Measurements from ENCODE around the gene CLIP2. TPM values are rescaled to one million over a fixed set of nuclear protein-coding genes. Genes with fewer than 3 reads are reported as not detected.

CLIP2 gene
- total RNA-seq, 1 experiment from 2014 or later: 28.9 TPM

DNA sequence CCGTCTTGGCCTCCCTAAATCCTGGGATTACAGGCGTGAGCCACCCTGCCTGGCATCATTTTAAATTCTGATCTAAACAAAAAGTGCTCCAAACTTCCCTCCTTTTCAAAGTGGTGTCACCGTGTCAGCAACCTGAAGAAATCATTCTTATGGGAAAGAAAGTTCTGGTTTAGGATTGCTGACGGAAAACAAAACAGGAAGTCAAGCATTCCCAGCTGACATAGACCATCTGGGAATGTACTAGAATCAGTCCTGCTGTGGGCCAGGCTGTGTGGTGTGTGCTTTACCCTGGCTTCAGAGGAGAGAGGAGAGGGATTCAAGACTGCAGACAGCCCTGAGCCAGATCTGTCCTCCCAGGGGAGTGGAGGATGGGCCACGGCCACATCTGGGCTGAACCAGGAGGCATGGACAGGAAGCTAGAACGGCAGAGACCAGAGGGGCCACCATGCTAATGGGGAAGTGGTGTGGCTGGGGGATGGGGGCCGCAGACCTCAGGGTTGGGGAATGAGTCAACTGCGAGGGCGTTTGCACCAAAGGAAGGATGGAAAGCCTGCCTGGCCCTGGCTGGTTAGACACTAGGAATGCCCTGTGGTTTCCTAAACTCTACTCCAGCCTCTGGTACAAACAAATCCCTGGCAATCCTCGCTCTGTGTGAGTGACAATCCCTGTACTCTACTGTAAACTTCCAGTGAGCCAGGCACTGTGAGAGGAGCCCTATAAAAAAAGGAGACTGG lies 16.7 kb upstream of the CLIP2 start:
- Histone ChIP-seq H3K4me1 (ENCODE audit: insufficient read depth, low read length, poor library complexity, severe bottlenecking) (peaks cover 8% of the 10 kb centered on the region), H3K9me3 (ENCODE audit: low read depth, low read length, poor library complexity, severe bottlenecking) (no peaks in the 10 kb centered on the region), H3K27ac (ENCODE audit: low read depth, low read length, poor library complexity, severe bottlenecking) (peak overlapping the region; percentile 55), H3K27me3 (replicated peaks; ENCODE audit: insufficient read depth, low read depth, low read length, poor library complexity) (no peaks in the 10 kb centered on the region), H3K4me3 (ENCODE audit: low read depth, low read length, poor library complexity, severe bottlenecking) (no peak overlapping the region), H3K36me3 (ENCODE audit: insufficient read depth, low read length, poor library complexity, severe bottlenecking) (no peaks in the 10 kb centered on the region)
- DNase-seq (ENCODE audit: low spot score): no peak
- CTCF ChIA-PET: no interaction called here
- no peak for TF ChIP-seq EZH2 (IDR thresholded peaks at IDR 0.05; ENCODE audit: borderline replicate concordance, low read depth, low read length, poor library complexity, severe bottlenecking)
- TF ChIP-seq, protein P1, sequence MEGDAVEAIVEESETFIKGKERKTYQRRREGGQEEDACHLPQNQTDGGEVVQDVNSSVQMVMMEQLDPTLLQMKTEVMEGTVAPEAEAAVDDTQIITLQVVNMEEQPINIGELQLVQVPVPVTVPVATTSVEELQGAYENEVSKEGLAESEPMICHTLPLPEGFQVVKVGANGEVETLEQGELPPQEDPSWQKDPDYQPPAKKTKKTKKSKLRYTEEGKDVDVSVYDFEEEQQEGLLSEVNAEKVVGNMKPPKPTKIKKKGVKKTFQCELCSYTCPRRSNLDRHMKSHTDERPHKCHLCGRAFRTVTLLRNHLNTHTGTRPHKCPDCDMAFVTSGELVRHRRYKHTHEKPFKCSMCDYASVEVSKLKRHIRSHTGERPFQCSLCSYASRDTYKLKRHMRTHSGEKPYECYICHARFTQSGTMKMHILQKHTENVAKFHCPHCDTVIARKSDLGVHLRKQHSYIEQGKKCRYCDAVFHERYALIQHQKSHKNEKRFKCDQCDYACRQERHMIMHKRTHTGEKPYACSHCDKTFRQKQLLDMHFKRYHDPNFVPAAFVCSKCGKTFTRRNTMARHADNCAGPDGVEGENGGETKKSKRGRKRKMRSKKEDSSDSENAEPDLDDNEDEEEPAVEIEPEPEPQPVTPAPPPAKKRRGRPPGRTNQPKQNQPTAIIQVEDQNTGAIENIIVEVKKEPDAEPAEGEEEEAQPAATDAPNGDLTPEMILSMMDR (conservative IDR thresholded peaks at IDR 0.05; ENCODE audit: low read depth, low read length): no peak
- no TSS peak for BruUV-seq (replicated peaks)
- intact Hi-C loops (cut with micrococcal nuclease; ENCODE audit: unreplicated experiment): no loop called here
- POLR2A ChIA-PET (ENCODE audit: low non-redundant PET): no interaction called here

DNA sequence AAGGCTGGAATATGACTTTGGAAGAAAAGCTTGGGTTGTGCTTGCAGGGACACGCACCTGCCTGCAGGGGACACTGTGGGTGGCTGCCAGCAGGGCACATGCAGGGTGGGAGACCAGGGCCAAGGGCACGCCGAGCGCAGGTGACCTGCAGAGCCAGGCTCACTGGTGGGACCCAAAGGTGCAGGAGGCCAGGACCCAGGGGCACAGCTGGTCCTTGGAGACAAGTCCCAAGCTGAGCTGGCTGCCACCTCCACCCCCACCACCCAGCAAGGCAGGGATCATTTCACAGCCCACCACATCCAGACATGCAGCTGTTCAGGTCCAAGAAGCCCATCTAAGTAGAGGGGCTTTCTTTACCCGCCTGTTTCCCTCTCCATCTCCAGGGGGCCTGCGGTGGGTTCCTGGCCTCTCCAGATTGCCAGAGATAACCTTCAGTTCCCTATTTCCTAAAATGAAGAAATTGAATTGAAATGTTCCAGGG lies 13.8 kb upstream of the CLIP2 start:
- Histone ChIP-seq H3K4me3 (ENCODE audit: low read depth, low read length, poor library complexity, severe bottlenecking) (no peak overlapping the region), H3K4me1 (ENCODE audit: insufficient read depth, low read length, poor library complexity, severe bottlenecking) (peaks cover 20% of the 10 kb centered on the region), H3K27me3 (replicated peaks; ENCODE audit: insufficient read depth, low read depth, low read length, poor library complexity) (no peaks in the 10 kb centered on the region), H3K27ac (ENCODE audit: low read depth, low read length, poor library complexity, severe bottlenecking) (no peak overlapping the region), H3K36me3 (ENCODE audit: insufficient read depth, low read length, poor library complexity, severe bottlenecking) (no peaks in the 10 kb centered on the region), H3K9me3 (ENCODE audit: low read depth, low read length, poor library complexity, severe bottlenecking) (no peaks in the 10 kb centered on the region)
- no peak for TF ChIP-seq EZH2 (IDR thresholded peaks at IDR 0.05; ENCODE audit: borderline replicate concordance, low read depth, low read length, poor library complexity, severe bottlenecking)
- TF ChIP-seq, protein P1 (conservative IDR thresholded peaks at IDR 0.05; ENCODE audit: low read depth, low read length): peak; percentile 62
- ChIA-PET POLR2A (ENCODE audit: low non-redundant PET) (no interaction called here), CTCF (interaction anchor here (0.6 to 1.6 kb wide), 6 partner anchors 9 to 1320 kb away, joined by 3 to 8 read pairs (median 4); partner anchors contain the start of gene CLIP2)
- no TSS peak for BruUV-seq (replicated peaks)
- intact Hi-C loops (cut with micrococcal nuclease; ENCODE audit: unreplicated experiment): no loop called here
- no peak for DNase-seq (ENCODE audit: low spot score)

DNA sequence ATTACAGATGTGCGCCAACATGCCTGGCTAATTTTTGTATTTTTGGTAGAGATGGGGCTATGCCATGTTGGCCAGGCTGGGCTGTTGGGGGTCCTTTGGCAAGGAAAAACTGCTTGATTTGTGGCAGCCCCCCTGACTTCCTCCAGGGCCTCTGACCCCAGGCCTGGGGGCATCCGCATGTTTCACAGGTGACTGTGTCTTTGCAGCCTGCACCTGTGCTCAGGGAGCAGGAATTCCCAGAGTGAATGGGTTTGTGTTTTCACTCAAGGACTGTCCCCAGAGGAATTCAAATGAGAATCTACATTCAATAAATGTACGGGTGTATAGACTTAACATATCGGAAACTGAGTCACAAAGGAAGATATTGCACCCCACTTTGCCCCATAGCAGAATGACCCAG lies 11.6 kb upstream of the CLIP2 start:
- intact Hi-C loops (cut with micrococcal nuclease; ENCODE audit: unreplicated experiment): no loop called here
- Histone ChIP-seq H3K4me1 (ENCODE audit: insufficient read depth, low read length, poor library complexity, severe bottlenecking) (peaks cover 12% of the 10 kb centered on the region), H3K36me3 (ENCODE audit: insufficient read depth, low read length, poor library complexity, severe bottlenecking) (no peaks in the 10 kb centered on the region), H3K27me3 (replicated peaks; ENCODE audit: insufficient read depth, low read depth, low read length, poor library complexity) (no peaks in the 10 kb centered on the region), H3K9me3 (ENCODE audit: low read depth, low read length, poor library complexity, severe bottlenecking) (no peaks in the 10 kb centered on the region), H3K27ac (ENCODE audit: low read depth, low read length, poor library complexity, severe bottlenecking) (no peak overlapping the region), H3K4me3 (ENCODE audit: low read depth, low read length, poor library complexity, severe bottlenecking) (no peak overlapping the region)
- no TSS peak for BruUV-seq (replicated peaks)
- POLR2A ChIA-PET (ENCODE audit: low non-redundant PET): no interaction called here
- CTCF ChIA-PET: no interaction called here
- TF ChIP-seq EZH2 (IDR thresholded peaks at IDR 0.05; ENCODE audit: borderline replicate concordance, low read depth, low read length, poor library complexity, severe bottlenecking): no peak
- TF ChIP-seq, protein P1 (conservative IDR thresholded peaks at IDR 0.05; ENCODE audit: low read depth, low read length): no peak
- no peak for DNase-seq (ENCODE audit: low spot score)

Data from A673 (cell line).